ENCODE measurements around the gene LSM14A. TPM values are rescaled to one million over a fixed set of nuclear protein-coding genes. Genes with fewer than 3 reads are reported as not detected.

The LSM14A gene
- total and polyA plus RNA-seq, 4 donors = 12.6 to 133 (median 48.0) TPM

- Histone ChIP-seq H3K27me3 (ENCODE audit: control insufficient read depth in 4 of 4, insufficient read depth in 4 of 4, low read length in 3 of 4) (no peaks in the 10 kb centered on the region), H3K9ac (ENCODE audit: low read depth in 1 of 2, low read length in 2 of 2) (no peak overlapping the region), H3K36me3 (ENCODE audit: control insufficient read depth in 4 of 4, insufficient read depth in 3 of 4, low read depth in 1 of 4, low read length in 3 of 4) (no peaks in the 10 kb centered on the region), H3K4me1 (ENCODE audit: control insufficient read depth in 4 of 4, insufficient read depth in 4 of 4, low read length in 3 of 4) (peaks cover 12 to 26% (median 17%) of the 10 kb centered on the region in 4 donors), H3K9me3 (ENCODE audit: control insufficient read depth in 4 of 4, low read length in 3 of 4) (no peaks in the 10 kb centered on the region), H3K4me3 (ENCODE audit: low read depth in 1 of 3, low read length in 3 of 3) (no peak overlapping the region), H3K27ac (ENCODE audit: low read depth in 1 of 2, low read length in 2 of 2) (no peak overlapping the region)
- TF ChIP-seq HNF4G (IDR thresholded peaks at IDR 0.05) (no peak), MAX (IDR thresholded peaks at IDR 0.05) (no peak), FOXA1 (IDR thresholded peaks at IDR 0.05) (no peak), TAF1 (conservative IDR thresholded peaks at IDR 0.05) (no peak), SP1 (IDR thresholded peaks at IDR 0.05) (no peak), RXRA (IDR thresholded peaks at IDR 0.05) (no peak), CTCF (IDR thresholded peaks at IDR 0.05; ENCODE audit: low read depth, low read length, missing input control) (no peak), RAD21 (IDR thresholded peaks at IDR 0.05) (no peak), ZBTB33 (IDR thresholded peaks at IDR 0.05) (no peak), HNF4A (conservative IDR thresholded peaks at IDR 0.05) (no peak), JUND (IDR thresholded peaks at IDR 0.05) (no peak), GABPA (IDR thresholded peaks at IDR 0.05 in 1 of 2, conservative IDR thresholded peaks at IDR 0.05 in 1 of 2) (no peak), FOXA2 (IDR thresholded peaks at IDR 0.05) (no peak), ATF3 (IDR thresholded peaks at IDR 0.05) (no peak), EGR1 (IDR thresholded peaks at IDR 0.05; ENCODE audit: low read depth in 2 of 2) (no peak), NR2F2 (IDR thresholded peaks at IDR 0.05) (no peak), REST (IDR thresholded peaks at IDR 0.05) (no peak)
- no peak for DNase-seq (ENCODE audit: low spot score)
- WGBS = 97% methylated on average over 8 of the region's 8 CpGs
Observed at GRCh38 chr19:34187011-34187410, 14.7 kb downstream of the LSM14A start.

GRCh38 chr19:34188408-34188807, 16.1 kb downstream of the LSM14A start:
- H3K27me3 ChIP-seq (ENCODE audit: control insufficient read depth in 4 of 4, insufficient read depth in 4 of 4, low read length in 3 of 4) = no peaks in the 10 kb centered on the region
- peaks cover 10 to 26% (median 16%) of the 10 kb centered on the region in 4 donors for H3K4me1 ChIP-seq (ENCODE audit: control insufficient read depth in 4 of 4, insufficient read depth in 4 of 4, low read length in 3 of 4)
- H3K4me3 ChIP-seq (ENCODE audit: low read depth in 1 of 3, low read length in 3 of 3) = no peak overlapping the region
- DNase-seq (ENCODE audit: low spot score) = no peak
- no peak overlapping the region for H3K27ac ChIP-seq (ENCODE audit: low read depth in 1 of 2, low read length in 2 of 2)
- H3K36me3 ChIP-seq (ENCODE audit: control insufficient read depth in 4 of 4, insufficient read depth in 3 of 4, low read depth in 1 of 4, low read length in 3 of 4) = no peaks in the 10 kb centered on the region
- 87% methylated on average over 4 of the region's 4 CpGs for WGBS
- no peaks in the 10 kb centered on the region for H3K9me3 ChIP-seq (ENCODE audit: control insufficient read depth in 4 of 4, low read length in 3 of 4)
- no peak overlapping the region for H3K9ac ChIP-seq (ENCODE audit: low read depth in 1 of 2, low read length in 2 of 2)
- TF ChIP-seq SP1 (IDR thresholded peaks at IDR 0.05) (no peak), RAD21 (IDR thresholded peaks at IDR 0.05) (no peak), MAX (IDR thresholded peaks at IDR 0.05) (no peak), FOXA2 (IDR thresholded peaks at IDR 0.05) (no peak), ZBTB33 (IDR thresholded peaks at IDR 0.05) (no peak), TAF1 (conservative IDR thresholded peaks at IDR 0.05) (no peak), CTCF (IDR thresholded peaks at IDR 0.05; ENCODE audit: low read depth, low read length, missing input control) (no peak), HNF4G (IDR thresholded peaks at IDR 0.05) (no peak)
